K562 (cell line): ENCODE results near the gene KMT2D. TPM values are rescaled to one million over a fixed set of nuclear protein-coding genes. Genes with fewer than 3 reads are reported as not detected.

Source experiments
- BACH1 ChIP-seq: fragments of 200-800 bp; sonication (Bioruptor generic); IDR thresholded peaks from 2 replicates; pipeline ENCODE4 v1.6.1; 2016; ENCODE audit warnings: missing genetic modification characterization, missing compliant biosample characterization
- E2F6 ChIP-seq, 2 experiments: IDR thresholded peaks; 2 replicates each; pipeline ENCODE4 v1.6.1; 2011; ENCODE audit warnings: borderline replicate concordance in 1 of 2, control low read depth in 1 of 2, low read depth in 1 of 2, low read length in 1 of 2, mild to moderate bottlenecking in 1 of 2, mixed read lengths in 1 of 2, moderate library complexity in 1 of 2; ENCODE audit not compliant: insufficient read depth in 1 of 2, insufficient read length in 1 of 2, poor library complexity in 1 of 2, severe bottlenecking in 1 of 2; ENCODE audit errors: extremely low read depth in 1 of 2
- HCFC1 ChIP-seq: IDR thresholded peaks from 2 replicates; pipeline ENCODE4 v1.6.1; 2012; ENCODE audit warnings: low read depth, low read length, improper control_type of control experiment
- PHB2 ChIP-seq: fragments of 450-650 bp; IDR thresholded peaks from 2 replicates; pipeline ENCODE4 v1.6.1; 2017; ENCODE audit warnings: low read depth
- PHTF2 ChIP-seq: fragments of 250-450 bp; sonication (Bioruptor Pico); IDR thresholded peaks from 2 replicates; pipeline ENCODE4 v1.5.0; 2021; ENCODE audit warnings: mild to moderate bottlenecking
- RFX5 ChIP-seq: IDR thresholded peaks from 2 replicates; pipeline ENCODE4 v1.6.1; 2011; ENCODE audit warnings: low read depth, mild to moderate bottlenecking, improper control_type of control experiment, low read length
- SAFB ChIP-seq: fragments of 200-400 bp; formaldehyde crosslinking; IDR thresholded peaks from 2 replicates; pipeline ENCODE4 v1.6.1; 2017; ENCODE audit warnings: low read depth, low read length, borderline replicate concordance
- TEAD2 ChIP-seq: fragments of 450-650 bp; IDR thresholded peaks from 2 replicates; pipeline ENCODE4 v1.6.1; 2016; ENCODE audit warnings: missing genetic modification characterization, control low read depth, missing compliant biosample characterization
- ZBED1 ChIP-seq: IDR thresholded peaks from 2 replicates; pipeline ENCODE4 v1.6.1; 2014
- ZBTB9 ChIP-seq: fragments of 450-650 bp; formaldehyde crosslinking; IDR thresholded peaks from 2 replicates; pipeline ENCODE4 v1.4.0; 2020; ENCODE audit warnings: mild to moderate bottlenecking, moderate library complexity
- ZFP36 ChIP-seq: fragments of 150-350 bp; IDR thresholded peaks from 2 replicates; pipeline ENCODE4 v1.6.1; 2018; ENCODE audit warnings: low read length, low read depth; ENCODE audit not compliant: partially characterized antibody
- ZNF436 ChIP-seq: fragments of 250-450, 450-650 bp; sonication (Bioruptor Pico); formaldehyde crosslinking; IDR thresholded peaks from 2 replicates; pipeline ENCODE4 v1.7.0; 2020; ENCODE audit warnings: mild to moderate bottlenecking
- polyA plus RNA-seq, 8 experiments: library from polyadenylated mRNA; depleted of rRNA in 4 of 8; stranded (reverse) in 5 of 8; unstranded in 3 of 8; fragments of >200 nt; fragmentation: Nextera tagmentation in 2 of 8; fragmentation: Illumina TruSeq in 1 of 8; extraction: Ambion mirVana in 2 of 8; extraction: Trizol in 1 of 8; gene quantifications; 2 replicates each; pipeline versions ENCODE4 v1.2.1 to v1.2.3, GENCODE V29; 2011 to 2014; ENCODE audit warnings: inconsistent platforms in 1 of 8, missing spikeins in 1 of 8
- total RNA-seq, 7 experiments: library from RNA; depleted of rRNA in 6 of 7; stranded (reverse); fragments of >200 nt in 6 of 7; fragmentation: Illumina TruSeq in 2 of 7; extraction: Trizol in 2 of 7; gene quantifications; 2 replicates each; pipeline versions ENCODE4 v1.2.1 to v1.2.3, GENCODE V29; 2011 to 2021; ENCODE audit warnings: low replicate concordance in 1 of 7
- TF ChIP-seq, protein P1 (sequence below): fragments of 200-800 bp; sonication (Bioruptor generic); IDR thresholded peaks from 2 replicates; pipeline ENCODE4 v1.6.1; 2017; ENCODE audit warnings: missing genetic modification characterization, missing compliant biosample characterization
- TF ChIP-seq, protein P2 (sequence below): fragments of 450-650 bp; conservative IDR thresholded peaks from 2 replicates; pipeline ENCODE4 v1.6.1; 2016; ENCODE audit warnings: missing genetic modification characterization, low read depth, mild to moderate bottlenecking, missing compliant biosample characterization, moderate library complexity

The KMT2D gene
- total and polyA plus RNA-seq, 9 of the 15 experiments (the other 6 are each of a cell fraction or from before 2014, with no cell fraction given): 0.22 to 93.7 (median 13.7) TPM

- TF ChIP-seq, protein P1, sequence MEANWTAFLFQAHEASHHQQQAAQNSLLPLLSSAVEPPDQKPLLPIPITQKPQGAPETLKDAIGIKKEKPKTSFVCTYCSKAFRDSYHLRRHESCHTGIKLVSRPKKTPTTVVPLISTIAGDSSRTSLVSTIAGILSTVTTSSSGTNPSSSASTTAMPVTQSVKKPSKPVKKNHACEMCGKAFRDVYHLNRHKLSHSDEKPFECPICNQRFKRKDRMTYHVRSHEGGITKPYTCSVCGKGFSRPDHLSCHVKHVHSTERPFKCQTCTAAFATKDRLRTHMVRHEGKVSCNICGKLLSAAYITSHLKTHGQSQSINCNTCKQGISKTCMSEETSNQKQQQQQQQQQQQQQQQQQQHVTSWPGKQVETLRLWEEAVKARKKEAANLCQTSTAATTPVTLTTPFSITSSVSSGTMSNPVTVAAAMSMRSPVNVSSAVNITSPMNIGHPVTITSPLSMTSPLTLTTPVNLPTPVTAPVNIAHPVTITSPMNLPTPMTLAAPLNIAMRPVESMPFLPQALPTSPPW: peak; percentile 84
- TF ChIP-seq E2F6 (IDR thresholded peaks at IDR 0.05; ENCODE audit: borderline replicate concordance in 1 of 2, extremely low read depth in 1 of 2, insufficient read depth in 1 of 2, insufficient read length in 1 of 2, low read depth in 1 of 2, low read length in 1 of 2, poor library complexity in 1 of 2, severe bottlenecking in 1 of 2): peak; percentile 38 to 85
- peak; percentile 51; the same call in 1 of the 2 replicates for TF ChIP-seq RFX5
- no peak for TF ChIP-seq PHB2
- peak; percentile 73 for TF ChIP-seq HCFC1
- TF ChIP-seq, protein P2, sequence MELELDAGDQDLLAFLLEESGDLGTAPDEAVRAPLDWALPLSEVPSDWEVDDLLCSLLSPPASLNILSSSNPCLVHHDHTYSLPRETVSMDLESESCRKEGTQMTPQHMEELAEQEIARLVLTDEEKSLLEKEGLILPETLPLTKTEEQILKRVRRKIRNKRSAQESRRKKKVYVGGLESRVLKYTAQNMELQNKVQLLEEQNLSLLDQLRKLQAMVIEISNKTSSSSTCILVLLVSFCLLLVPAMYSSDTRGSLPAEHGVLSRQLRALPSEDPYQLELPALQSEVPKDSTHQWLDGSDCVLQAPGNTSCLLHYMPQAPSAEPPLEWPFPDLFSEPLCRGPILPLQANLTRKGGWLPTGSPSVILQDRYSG: peak; percentile 69; the same call in 1 of the 2 replicates
- no peak for TF ChIP-seq ZNF436
- TF ChIP-seq SAFB: no peak
- no peak; the same call in 1 of the 2 replicates for TF ChIP-seq BACH1 (tag)
- no peak; the same call in 1 of the 2 replicates for TF ChIP-seq PHTF2 (CRISPR knock-in tag)
- peak; percentile 71 for TF ChIP-seq ZBED1
- TF ChIP-seq TEAD2: no peak
- TF ChIP-seq ZBTB9 (CRISPR knock-in tag): peak; percentile 57; the same call in 1 of the 2 replicates
- TF ChIP-seq ZFP36: peak; percentile 8
Measured at GRCh38 chr12:49018261-49019119, 42.1 kb downstream of the KMT2D start, which contains the start of gene PRKAG1 (continued).
